Neutrophil (primary cell): ENCODE results near the gene CCL8.

ENCODE experiments used
- H3K27ac ChIP-seq: fragments of 200-600 bp; sonication (generic); 2 replicates; pipeline ENCODE4 v1.5.1; 2016; ENCODE audit warnings: mild to moderate bottlenecking, moderate library complexity
- H3K27me3 ChIP-seq: fragments of 200-600 bp; sonication (generic); 2 replicates; pipeline ENCODE4 v1.6.0; 2016; ENCODE audit warnings: mild to moderate bottlenecking
- H3K36me3 ChIP-seq: fragments of 200-600 bp; sonication (generic); 2 replicates; pipeline ENCODE4 v1.5.1; 2017
- H3K4me1 ChIP-seq, 2 experiments: fragments of 200-600 bp in 1 of 2; sonication (generic) in 1 of 2; 1 replicate in 1 of 2; 2 replicates in 1 of 2; pipeline versions ENCODE4 v1.5.1 to v1.6.1; 2013 to 2016; ENCODE audit warnings: low read depth in 1 of 2, low read length in 1 of 2, mild to moderate bottlenecking in 1 of 2, moderate library complexity in 1 of 2; ENCODE audit not compliant: control insufficient read depth in 1 of 2, insufficient read depth in 1 of 2
- H3K4me3 ChIP-seq, 2 experiments: fragments of 200-600 bp in 1 of 2; sonication (generic) in 1 of 2; 1 replicate in 1 of 2; 2 replicates in 1 of 2; pipeline ENCODE4 v1.5.1; 2013 to 2016; ENCODE audit warnings: low read depth in 1 of 2, low read length in 1 of 2, mild to moderate bottlenecking in 1 of 2, moderate library complexity in 1 of 2
- H3K9me3 ChIP-seq: fragments of 200-600 bp; sonication (generic); 2 replicates; pipeline ENCODE4 v1.5.1; 2016
- CTCF ChIP-seq: fragments of 200-600 bp; sonication (generic); IDR thresholded peaks from 2 replicates; pipeline ENCODE4 v1.5.1; 2016; ENCODE audit warnings: antibody characterized with exemption

The CCL8 gene

GRCh38 chr17:34360601-34361270 lies 41.5 kb downstream of the CCL8 start:
- Histone ChIP-seq H3K27ac (no peak overlapping the region), H3K27me3 (no peaks in the 10 kb centered on the region), H3K4me1 (peaks cover 0 to 4% of the 10 kb centered on the region in 2 experiments), H3K4me3 (no peak overlapping the region), H3K9me3 (no peaks in the 10 kb centered on the region), H3K36me3 (no peaks in the 10 kb centered on the region)
- no peak for TF ChIP-seq CTCF

- no peaks in the 10 kb centered on the region for H3K36me3 ChIP-seq
- no peaks in the 10 kb centered on the region for H3K27me3 ChIP-seq
- H3K9me3 ChIP-seq: no peaks in the 10 kb centered on the region
- TF ChIP-seq CTCF: peak; percentile 99
- H3K27ac ChIP-seq: no peak overlapping the region
- peaks cover 0 to 13% of the 10 kb centered on the region in 2 experiments for H3K4me1 ChIP-seq
- H3K4me3 ChIP-seq: no peak overlapping the region
Measured at GRCh38 chr17:34361478-34362061, 42.3 kb downstream of the CCL8 start.

- no peak for TF ChIP-seq CTCF
- Histone ChIP-seq H3K36me3 (no peaks in the 10 kb centered on the region), H3K9me3 (no peaks in the 10 kb centered on the region), H3K4me1 (peaks cover 4 to 21% of the 10 kb centered on the region in 2 experiments), H3K27ac (no peak within 1 kb of the TSS), H3K4me3 (no peak within 1 kb of the TSS), H3K27me3 (no peaks in the 10 kb centered on the region)
Measured at GRCh38 chr17:34363183-34363661, 44.0 kb downstream of the CCL8 start, which contains the start of gene CCL1. TSS of gene CCL1 (minus strand) at chr17:34363233. CDS start at chr17:34363161, 72 bp downstream.

GRCh38 chr17:34364751-34365150 lies 45.5 kb downstream of the CCL8 start:
- Histone ChIP-seq H3K27me3 (no peaks in the 10 kb centered on the region), H3K4me1 (peaks cover 18 to 36% of the 10 kb centered on the region in 2 experiments), H3K4me3 (no peak overlapping the region), H3K27ac (no peak overlapping the region), H3K9me3 (no peaks in the 10 kb centered on the region), H3K36me3 (no peaks in the 10 kb centered on the region)
- no peak for TF ChIP-seq CTCF

GRCh38 chr17:34365340-34365739 lies 46.1 kb downstream of the CCL8 start:
- peaks cover 18 to 42% of the 10 kb centered on the region in 2 experiments for H3K4me1 ChIP-seq
- no peak for TF ChIP-seq CTCF
- no peaks in the 10 kb centered on the region for H3K9me3 ChIP-seq
- H3K27ac ChIP-seq: no peak overlapping the region
- no peaks in the 10 kb centered on the region for H3K36me3 ChIP-seq
- no peak overlapping the region for H3K4me3 ChIP-seq
- no peaks in the 10 kb centered on the region for H3K27me3 ChIP-seq
